ENCODE data around the gene MEIOSIN. TPM values are rescaled to one million over a fixed set of nuclear protein-coding genes. Genes with fewer than 3 reads are reported as not detected.

The MEIOSIN gene
- polyA plus RNA-seq, 1 of the 3 experiments (the other 2 are of a cell fraction), result 0.03 TPM

DNA sequence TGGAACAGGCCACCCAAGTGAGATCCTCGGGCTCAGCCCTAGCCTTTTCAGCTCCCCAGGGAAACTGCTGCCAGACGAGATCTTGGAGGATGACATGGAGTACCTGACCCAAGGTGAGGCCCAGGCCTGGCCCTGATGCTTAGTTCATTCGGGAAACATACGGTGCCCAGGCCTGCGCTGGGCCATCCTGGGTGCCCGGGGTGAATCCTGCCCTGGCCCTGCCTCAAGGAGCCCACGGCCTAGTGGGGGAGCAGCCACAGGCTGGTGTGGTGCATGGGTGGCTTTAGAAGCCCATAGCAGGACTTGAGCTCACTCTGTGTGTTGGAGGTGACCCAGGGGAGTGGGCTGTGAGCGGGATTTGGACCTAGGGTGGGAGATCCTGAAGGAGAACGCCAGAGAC is 25.7 kb downstream of the MEIOSIN start:
- H3K4me2 ChIP-seq, result no peak overlapping the region
- no peak overlapping the region for H3K4me3 ChIP-seq (ENCODE audit: low read depth in 2 of 2, low read length in 1 of 2)
- POLR2A ChIA-PET, result interaction anchor here (0.8 to 1.7 kb wide), 2 partner anchors 11 kb away, joined by 4 to 6 read pairs; partner anchors contain the start of gene SIX5
- no peak overlapping the region for H3K27ac ChIP-seq (ENCODE audit: low read depth in 2 of 2, low read length in 1 of 2)
- no peak for DNase-seq
- no peak overlapping the region for H2AFZ ChIP-seq (ENCODE audit: low read depth)
- no peaks in the 10 kb centered on the region for H4K20me1 ChIP-seq (ENCODE audit: insufficient read depth)
- CTCF ChIA-PET, result interaction anchor here (3.0 kb wide), 1 partner anchor 8 kb away, joined by 9 read pairs; no protein-coding TSS in a partner anchor
- no peaks in the 10 kb centered on the region for H3K4me1 ChIP-seq (ENCODE audit: control insufficient read depth in 1 of 2, insufficient read depth in 2 of 2, low read depth in 1 of 2, low read length in 1 of 2)
- no peak for TF ChIP-seq USF1 (IDR thresholded peaks at IDR 0.05; ENCODE audit: borderline replicate concordance, low read depth)
- TF ChIP-seq TCF12 (IDR thresholded peaks at IDR 0.05), result no peak
- 65% methylated on average over 5 of the region's 9 CpGs for WGBS (ENCODE audit: low lambda C conversion rate)
- H3F3A ChIP-seq (replicated peaks; ENCODE audit: insufficient read depth), result no peaks in the 10 kb centered on the region
- H3K36me3 ChIP-seq (replicated peaks in 1 of 2; ENCODE audit: control insufficient read depth in 1 of 2, insufficient read depth in 2 of 2, low read length in 1 of 2), result no peaks in the 10 kb centered on the region
- H3K9ac ChIP-seq, result no peak overlapping the region
- no peaks in the 10 kb centered on the region for H3K27me3 ChIP-seq (ENCODE audit: insufficient read depth)
- no peaks in the 10 kb centered on the region for H3K79me2 ChIP-seq (ENCODE audit: insufficient read depth)
- no peaks in the 10 kb centered on the region for H3K9me3 ChIP-seq
- H3K9me2 ChIP-seq, result no peaks in the 10 kb centered on the region

GRCh38 chr19:45761714-45762113 is 28.5 kb downstream of the MEIOSIN start:
- Histone ChIP-seq H3K9me3 (no peaks in the 10 kb centered on the region), H3K27ac (ENCODE audit: low read depth in 2 of 2, low read length in 1 of 2) (no peak overlapping the region), H3K9ac (no peak overlapping the region), H3K27me3 (ENCODE audit: insufficient read depth) (no peaks in the 10 kb centered on the region), H2AFZ (ENCODE audit: low read depth) (no peak overlapping the region), H3F3A (replicated peaks; ENCODE audit: insufficient read depth) (no peaks in the 10 kb centered on the region), H4K20me1 (ENCODE audit: insufficient read depth) (no peaks in the 10 kb centered on the region), H3K36me3 (replicated peaks in 1 of 2; ENCODE audit: control insufficient read depth in 1 of 2, insufficient read depth in 2 of 2, low read length in 1 of 2) (no peaks in the 10 kb centered on the region), H3K79me2 (ENCODE audit: insufficient read depth) (no peaks in the 10 kb centered on the region), H3K4me3 (ENCODE audit: low read depth in 2 of 2, low read length in 1 of 2) (no peak overlapping the region), H3K4me2 (no peak overlapping the region), H3K4me1 (ENCODE audit: control insufficient read depth in 1 of 2, insufficient read depth in 2 of 2, low read depth in 1 of 2, low read length in 1 of 2) (peaks cover 0 to 4% of the 10 kb centered on the region in 2 experiments; a peak in 1 of 4 replicates), H3K9me2 (no peaks in the 10 kb centered on the region)
- TF ChIP-seq FOXJ3 (CRISPR knock-in tag; IDR thresholded peaks at IDR 0.05) (no peak), GABPA (IDR thresholded peaks at IDR 0.05; ENCODE audit: low read depth) (no peak), MXI1 (IDR thresholded peaks at IDR 0.05; ENCODE audit: low read depth, low read length) (no peak), RAD21 (IDR thresholded peaks at IDR 0.05; ENCODE audit: low read length) (no peak)
- DNase-seq, result peak; percentile 17
- ChIA-PET CTCF (no interaction called here), POLR2A (no interaction called here)
- 87% methylated on average over 11 of the region's 17 CpGs for WGBS (ENCODE audit: low lambda C conversion rate)

DNA sequence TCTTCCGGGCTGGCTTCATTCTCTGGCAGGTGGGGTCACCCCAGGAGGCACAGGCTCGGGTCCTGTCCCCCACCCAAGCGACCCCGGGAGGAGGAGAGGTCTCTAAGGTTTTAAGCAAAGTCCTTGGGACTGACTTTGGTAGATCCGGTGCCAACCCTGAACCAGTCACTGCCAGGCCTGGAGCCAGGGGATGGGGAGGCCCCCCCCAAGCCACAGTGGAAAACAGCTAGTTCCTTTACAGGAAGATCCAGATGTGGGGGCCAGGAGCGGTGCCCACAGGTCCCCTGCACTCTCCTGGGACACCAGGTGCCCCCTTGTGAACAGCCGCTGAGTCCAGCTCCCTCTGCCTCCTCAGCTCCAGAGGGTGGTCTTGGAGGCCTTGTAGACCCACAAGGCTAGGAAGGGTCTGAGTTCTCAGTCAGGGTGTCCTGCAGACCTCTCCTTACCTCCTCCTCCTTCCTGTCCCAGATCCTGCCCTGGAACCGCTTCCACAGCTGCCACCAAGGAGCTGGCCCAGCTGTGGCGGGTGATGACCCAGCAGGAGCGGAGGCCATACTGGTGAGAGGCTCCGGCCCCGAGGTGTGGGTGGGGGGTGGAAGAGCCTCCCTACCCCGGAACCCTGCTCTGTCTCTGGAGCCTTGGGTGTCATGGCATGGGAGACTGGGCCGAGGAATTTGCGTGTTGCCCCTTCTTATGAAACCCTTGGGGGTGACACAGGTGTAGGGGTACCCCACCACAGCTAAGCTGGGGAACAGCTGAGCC is 29.8 kb downstream of the MEIOSIN start:
- H3K4me3 ChIP-seq (ENCODE audit: low read depth in 2 of 2, low read length in 1 of 2), result no peak overlapping the region
- peaks cover 0 to 17% of the 10 kb centered on the region in 2 experiments; a peak in 1 of 4 replicates for H3K4me1 ChIP-seq (ENCODE audit: control insufficient read depth in 1 of 2, insufficient read depth in 2 of 2, low read depth in 1 of 2, low read length in 1 of 2)
- no peaks in the 10 kb centered on the region for H3K27me3 ChIP-seq (ENCODE audit: insufficient read depth)
- H4K20me1 ChIP-seq (ENCODE audit: insufficient read depth), result no peaks in the 10 kb centered on the region
- 93% methylated on average over 8 of the region's 15 CpGs for WGBS (ENCODE audit: low lambda C conversion rate)
- H3K9me3 ChIP-seq, result no peaks in the 10 kb centered on the region
- DNase-seq, result peak; percentile 23
- POLR2A ChIA-PET, result no interaction called here
- H3K9me2 ChIP-seq, result no peaks in the 10 kb centered on the region
- no peaks in the 10 kb centered on the region for H3K79me2 ChIP-seq (ENCODE audit: insufficient read depth)
- CTCF ChIA-PET, result interaction anchor here (0.5 to 1.5 kb wide), 3 partner anchors 36 to 277 kb away, joined by 3 read pairs; no protein-coding TSS in a partner anchor
- H3K27ac ChIP-seq (ENCODE audit: low read depth in 2 of 2, low read length in 1 of 2), result no peak overlapping the region
- no peak overlapping the region for H2AFZ ChIP-seq (ENCODE audit: low read depth)
- no peak overlapping the region for H3K4me2 ChIP-seq
- H3F3A ChIP-seq (replicated peaks; ENCODE audit: insufficient read depth), result no peaks in the 10 kb centered on the region
- no peak overlapping the region for H3K9ac ChIP-seq
- no peaks in the 10 kb centered on the region for H3K36me3 ChIP-seq (replicated peaks in 1 of 2; ENCODE audit: control insufficient read depth in 1 of 2, insufficient read depth in 2 of 2, low read length in 1 of 2)
- no peak for TF ChIP-seq CHD2 (IDR thresholded peaks at IDR 0.05; ENCODE audit: low read length, partially characterized antibody)
- no peak for TF ChIP-seq EZH2phosphoT487 (IDR thresholded peaks at IDR 0.05; ENCODE audit: borderline replicate concordance, low read depth)
- TF ChIP-seq JUND (IDR thresholded peaks at IDR 0.05), result no peak
- no peak for TF ChIP-seq TEAD4 (IDR thresholded peaks at IDR 0.05; ENCODE audit: borderline replicate concordance, insufficient read depth)
- no peak for TF ChIP-seq GATA2 (CRISPR knock-in tag; IDR thresholded peaks at IDR 0.05)
- TF ChIP-seq PBX3 (IDR thresholded peaks at IDR 0.05), result no peak
- TF ChIP-seq FOSL2 (IDR thresholded peaks at IDR 0.05; ENCODE audit: borderline replicate concordance, low read depth), result no peak
- TF ChIP-seq CTCF (IDR thresholded peaks at IDR 0.05), result no peak
- TF ChIP-seq POLR2AphosphoS5 (IDR thresholded peaks at IDR 0.05; ENCODE audit: low read depth, low read length), result no peak
- no peak for TF ChIP-seq TAF1 (IDR thresholded peaks at IDR 0.05; ENCODE audit: borderline replicate concordance, low read depth, low read length)
- TF ChIP-seq FOXM1 (IDR thresholded peaks at IDR 0.05; ENCODE audit: low read depth), result no peak
- no peak for TF ChIP-seq ELF1 (IDR thresholded peaks at IDR 0.05)
- TF ChIP-seq EP300 (IDR thresholded peaks at IDR 0.05; ENCODE audit: borderline replicate concordance in 1 of 2, low read depth in 1 of 2, low read length in 1 of 2), result no peak

Measured in SK-N-SH (cell line).